ENCODE data around the gene ORAI2.
"Not testable (repeated sequence)": the region's sequence is repeated elsewhere in the genome, so short reads cannot be mapped to it uniquely, and the experiment has no call there.

ORAI2 gene

DNA sequence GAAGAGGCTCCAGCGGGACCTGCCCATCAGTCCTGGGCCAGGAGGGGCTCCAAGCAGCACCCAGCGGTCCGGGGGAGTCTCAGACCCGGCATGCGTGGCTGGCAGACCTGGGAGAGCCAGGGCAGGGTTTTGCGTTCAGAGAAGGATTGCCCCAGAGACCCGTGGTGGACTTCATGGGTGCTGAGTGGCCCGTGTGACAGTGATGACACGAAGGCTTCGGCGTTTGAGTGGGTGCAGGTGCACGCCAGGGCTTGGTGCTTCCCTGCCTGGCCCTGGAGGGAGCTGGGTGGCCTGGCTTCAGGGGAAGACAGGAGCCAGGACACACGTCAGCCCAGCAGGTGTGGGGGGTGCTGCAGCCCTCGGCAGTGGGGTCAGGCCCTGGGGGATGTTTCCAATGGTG is 13.9 kb downstream of the ORAI2 start:
- no peak for DNase-seq

DNA sequence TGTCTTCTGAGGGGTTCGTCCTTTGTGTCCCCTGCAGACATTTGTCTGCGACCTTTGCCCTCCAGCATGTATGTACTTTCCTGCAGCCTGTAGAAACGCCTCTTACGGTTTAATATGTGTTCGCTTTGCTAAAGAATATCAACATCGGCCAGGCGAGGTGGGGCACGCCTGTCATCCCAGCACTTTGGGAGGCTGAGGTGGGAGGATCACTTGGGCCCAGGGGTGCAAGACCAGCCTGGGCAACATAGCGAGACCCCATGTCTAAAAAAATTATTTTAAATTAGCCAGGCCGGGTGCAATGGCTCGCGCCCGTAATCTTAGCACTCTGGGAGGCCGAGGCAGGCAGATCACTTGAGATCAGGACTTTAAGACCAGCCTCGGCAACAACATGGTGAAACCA is 15.8 kb downstream of the ORAI2 start:
- DNase-seq: no peak

DNA sequence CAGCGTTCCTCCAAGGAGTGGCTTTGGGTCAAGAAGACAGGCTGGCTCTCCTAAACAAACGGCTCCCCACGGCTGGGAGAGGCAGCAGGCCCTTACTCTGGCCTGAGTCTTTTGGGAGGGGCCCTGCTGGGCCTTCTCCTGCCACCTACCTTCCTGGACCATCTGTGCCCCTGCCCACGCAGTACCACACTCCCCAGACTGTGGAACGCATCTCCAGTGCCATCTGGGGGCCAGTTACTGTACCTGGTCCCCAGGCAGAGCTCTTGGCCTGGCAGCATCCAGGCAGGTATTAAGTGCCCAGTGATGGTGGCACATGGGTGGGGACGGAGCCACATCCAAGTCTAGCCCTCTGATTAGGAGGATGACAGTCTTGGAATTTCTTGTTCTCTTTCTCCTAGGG is 16.9 kb downstream of the ORAI2 start:
- DNase-seq: no peak

DNA sequence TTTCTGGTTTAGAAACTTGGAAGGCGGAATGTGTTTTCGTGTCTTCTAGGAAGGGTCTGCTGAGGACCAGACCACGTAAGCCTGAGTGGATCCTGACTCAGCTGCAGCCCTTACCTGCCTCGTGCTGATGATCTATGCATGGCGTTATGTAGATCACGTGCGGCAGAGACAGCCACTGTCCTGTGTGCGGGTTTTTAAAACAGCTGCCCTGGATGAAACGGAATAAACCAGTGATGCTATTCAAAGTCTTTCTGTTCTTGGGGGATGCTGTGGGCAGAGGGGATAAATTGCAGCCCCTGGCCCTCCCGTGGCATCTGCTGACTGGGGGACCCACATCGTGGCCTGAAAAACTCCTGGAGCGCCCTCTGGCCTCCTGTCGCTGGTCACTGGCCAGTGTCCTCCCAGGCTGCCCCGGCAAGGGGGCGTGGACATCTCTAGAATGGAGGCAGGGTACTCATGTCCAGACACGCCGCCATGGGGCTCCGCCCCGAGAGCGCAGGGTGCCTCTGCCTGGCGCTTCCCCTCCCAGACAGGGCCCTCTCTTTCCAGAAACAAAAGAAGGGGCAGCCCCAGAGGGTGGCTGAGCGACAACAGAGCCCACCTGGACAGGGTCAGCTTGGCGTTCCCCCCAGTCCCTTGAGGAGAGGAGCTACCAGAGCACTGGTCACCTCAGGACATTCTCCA is 18.1 kb downstream of the ORAI2 start:
- DNase-seq: no peak

DNA sequence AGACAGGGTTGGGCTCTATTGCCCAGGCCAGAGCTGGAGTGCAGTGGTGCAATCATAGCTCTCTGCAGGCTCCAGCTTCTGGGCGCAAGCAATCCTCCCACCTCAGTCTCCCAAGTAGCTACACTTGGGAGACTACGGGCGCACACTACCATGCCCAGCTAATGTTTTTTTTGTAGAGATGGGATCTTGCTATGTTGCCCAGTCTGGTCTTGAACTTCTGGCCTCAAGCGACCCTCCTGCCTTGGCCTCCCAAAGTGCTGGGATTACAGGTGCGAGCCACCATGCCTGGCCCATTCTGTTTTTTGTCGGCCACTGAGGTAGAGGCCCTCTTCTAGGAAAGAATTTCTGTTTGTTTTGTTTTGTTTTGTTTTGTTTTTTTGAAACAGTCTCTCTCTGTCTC is 19.1 kb downstream of the ORAI2 start:
- no peak for DNase-seq

DNA sequence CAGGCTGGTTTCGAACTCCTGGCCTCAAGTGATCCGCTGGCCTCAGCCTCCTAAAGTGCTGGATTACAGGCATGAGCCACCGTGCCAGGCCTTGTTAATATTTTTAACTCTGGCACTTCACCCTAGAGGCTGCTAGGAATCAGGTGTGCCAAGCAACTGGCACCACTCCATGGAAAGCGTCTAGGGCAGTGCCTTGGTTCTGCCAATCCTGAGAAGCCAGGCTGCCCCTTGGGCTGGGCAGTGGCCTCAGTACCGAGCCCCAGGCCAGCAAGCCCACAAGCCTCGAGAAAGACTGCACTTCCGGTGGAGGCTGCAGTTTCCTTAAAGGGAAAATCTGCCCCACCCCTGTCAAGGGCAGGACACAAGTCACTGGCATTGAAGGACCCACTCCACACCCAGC is 19.9 kb downstream of the ORAI2 start:
- DNase-seq: no peak

DNA sequence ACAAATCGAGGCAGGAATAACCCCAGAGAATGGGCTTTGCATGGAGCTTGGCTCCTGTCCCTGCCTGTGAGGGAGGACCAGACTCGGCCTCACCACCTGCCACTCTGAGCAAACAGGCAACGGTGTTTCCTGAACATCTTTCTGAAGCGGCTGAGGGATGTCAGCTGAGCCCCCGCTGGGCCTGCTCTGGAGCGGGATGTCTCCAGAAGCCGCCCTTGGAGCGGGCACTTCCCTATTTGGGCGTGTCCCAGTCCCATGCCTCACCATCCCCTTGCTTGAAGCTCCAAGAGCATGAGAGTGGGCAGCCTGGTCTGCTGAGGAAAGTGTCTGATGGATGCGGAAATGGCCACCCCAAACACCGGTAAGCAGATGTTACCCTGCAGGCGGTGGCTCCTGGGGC is 21.1 kb downstream of the ORAI2 start:
- no peak for DNase-seq

DNA sequence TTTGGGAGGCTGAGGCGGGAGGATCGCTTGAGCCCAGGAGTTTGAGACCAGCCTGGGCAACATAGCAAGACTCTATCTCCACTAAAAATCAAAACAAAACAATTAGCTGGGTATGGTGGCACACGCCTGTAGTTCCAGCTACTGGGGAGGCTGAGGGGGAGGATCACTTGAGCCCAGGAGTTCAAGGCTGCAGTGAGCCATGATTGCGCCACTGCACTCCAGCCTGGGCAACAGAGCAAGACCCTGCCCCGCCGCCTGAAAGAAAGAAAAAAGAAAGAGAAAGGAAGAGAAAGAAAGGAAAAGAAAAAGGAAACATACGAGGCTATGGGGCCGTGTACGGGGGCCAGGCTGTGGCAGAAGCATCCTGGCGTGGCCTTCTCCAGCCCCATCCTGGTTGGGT is 21.6 kb downstream of the ORAI2 start:
- not testable (repeated sequence) for DNase-seq

DNA sequence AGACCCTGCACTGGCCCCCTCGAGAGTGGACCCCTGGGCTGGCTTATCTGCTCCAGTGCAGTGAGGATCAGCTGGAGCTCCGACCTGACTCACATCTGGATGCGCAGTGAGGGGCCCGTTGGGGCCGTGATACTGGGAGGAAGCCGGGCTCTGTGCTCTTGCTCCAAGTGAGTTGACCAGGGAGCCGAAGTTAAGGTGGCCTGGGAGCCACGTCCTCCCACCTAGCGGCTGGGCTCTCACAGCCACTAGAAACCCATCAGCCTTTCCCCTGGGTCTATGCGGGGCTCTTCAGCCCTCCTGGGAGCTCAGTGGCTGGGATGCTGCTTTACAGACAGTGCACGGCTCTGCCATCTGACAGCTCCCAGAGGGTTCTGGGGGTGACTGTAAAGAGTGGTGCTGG is 22.2 kb downstream of the ORAI2 start:
- DNase-seq: no peak

DNA sequence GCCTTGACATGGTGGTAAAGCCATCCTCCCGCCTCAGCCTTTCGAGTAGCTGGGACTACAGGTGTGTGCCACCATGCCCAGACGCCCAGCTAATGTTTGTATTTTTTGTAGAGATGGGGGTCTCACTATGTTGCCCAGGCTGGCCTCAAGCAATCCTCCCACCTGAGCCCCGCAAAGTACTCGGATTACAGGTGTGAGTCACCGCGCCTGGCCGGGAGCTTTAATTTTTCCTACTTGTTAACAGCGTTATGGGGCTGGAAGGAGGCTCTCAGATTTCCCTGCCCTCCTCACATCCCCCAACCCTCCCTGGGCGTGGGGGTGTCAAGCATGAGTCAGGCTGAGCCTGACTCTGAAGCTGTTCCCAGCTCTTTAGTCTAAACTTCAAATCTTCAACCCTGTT is 23.0 kb downstream of the ORAI2 start:
- DNase-seq: no peak

DNA sequence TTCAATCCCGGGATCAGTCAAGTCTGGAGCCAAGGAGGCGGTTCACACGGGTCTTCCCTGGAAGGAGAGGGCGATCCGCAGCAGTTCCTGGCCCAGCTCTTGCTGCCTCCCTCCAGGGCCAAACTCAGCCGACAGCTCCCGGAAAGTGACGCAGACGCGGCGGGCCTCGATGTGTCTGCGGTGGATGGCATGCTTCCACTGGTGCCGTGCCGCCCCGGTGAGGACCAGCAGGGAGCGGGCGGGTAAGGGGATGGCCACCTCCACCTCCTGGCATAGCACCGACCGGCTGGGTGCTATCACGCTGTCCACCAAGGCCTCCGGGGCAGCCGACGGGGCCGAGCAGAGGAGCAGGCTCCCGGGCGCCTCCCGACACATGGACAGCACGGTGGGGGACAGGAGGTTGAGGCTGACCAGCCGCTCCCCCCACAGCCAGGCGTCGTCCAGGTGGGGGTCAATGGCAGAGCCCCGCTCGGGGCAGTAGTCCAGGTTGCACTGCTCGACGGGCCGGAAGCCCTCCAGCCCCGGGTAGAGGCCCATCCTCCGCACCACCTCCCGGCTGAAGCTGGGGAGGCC is 24.1 kb downstream of the ORAI2 start:
- no peak for DNase-seq

DNA sequence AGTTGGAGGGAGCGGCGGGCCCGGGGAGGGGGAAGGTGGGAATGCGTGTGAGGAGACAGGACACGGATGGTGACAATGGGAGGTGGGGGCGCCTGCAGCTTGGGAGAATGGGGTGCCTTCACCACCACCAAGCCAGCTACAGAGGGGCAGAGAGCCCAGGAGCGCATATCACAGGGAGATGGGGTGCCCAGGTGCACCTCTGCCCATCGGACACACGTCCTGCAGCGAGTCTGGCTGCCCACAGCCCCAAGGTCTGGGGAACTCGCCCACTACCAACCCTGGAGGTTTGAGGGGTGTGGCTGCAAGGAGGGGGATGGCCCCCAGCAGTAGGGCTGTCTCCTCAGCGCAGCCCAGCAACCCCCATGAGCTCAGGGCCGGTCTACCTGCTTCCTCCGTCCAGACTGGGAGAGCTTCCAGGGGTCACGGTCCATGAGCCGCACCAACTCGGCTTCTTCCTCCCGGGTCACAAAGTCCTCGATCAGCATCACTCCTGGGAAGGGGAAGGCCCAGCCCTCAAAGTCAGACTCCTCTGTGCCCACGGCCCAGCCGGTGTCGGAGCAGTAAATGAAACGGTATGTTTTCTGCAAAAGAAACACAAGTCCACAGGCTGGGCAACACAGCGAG is 26.0 kb downstream of the ORAI2 start:
- DNase-seq: no peak

DNA sequence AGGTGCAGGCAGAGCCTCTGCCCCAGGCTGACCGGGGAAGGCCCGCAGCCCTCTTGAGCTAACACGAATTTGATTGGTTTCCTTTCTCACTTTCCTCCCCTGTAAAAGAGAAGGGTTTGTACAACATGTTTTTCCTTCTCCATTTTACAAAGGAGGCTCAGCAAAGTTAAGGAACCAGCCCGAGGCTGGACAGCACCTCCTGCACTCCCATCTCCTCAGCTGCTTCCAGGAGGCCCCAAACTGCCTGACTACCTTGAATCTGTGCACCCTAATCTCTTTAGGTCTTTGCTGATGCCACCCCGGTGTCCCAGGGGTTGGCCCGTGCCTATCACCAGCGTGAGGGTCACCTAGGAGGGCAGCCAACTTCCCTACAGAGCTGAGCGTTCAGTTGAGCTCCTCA is 27.1 kb downstream of the ORAI2 start:
- DNase-seq: no peak

DNA sequence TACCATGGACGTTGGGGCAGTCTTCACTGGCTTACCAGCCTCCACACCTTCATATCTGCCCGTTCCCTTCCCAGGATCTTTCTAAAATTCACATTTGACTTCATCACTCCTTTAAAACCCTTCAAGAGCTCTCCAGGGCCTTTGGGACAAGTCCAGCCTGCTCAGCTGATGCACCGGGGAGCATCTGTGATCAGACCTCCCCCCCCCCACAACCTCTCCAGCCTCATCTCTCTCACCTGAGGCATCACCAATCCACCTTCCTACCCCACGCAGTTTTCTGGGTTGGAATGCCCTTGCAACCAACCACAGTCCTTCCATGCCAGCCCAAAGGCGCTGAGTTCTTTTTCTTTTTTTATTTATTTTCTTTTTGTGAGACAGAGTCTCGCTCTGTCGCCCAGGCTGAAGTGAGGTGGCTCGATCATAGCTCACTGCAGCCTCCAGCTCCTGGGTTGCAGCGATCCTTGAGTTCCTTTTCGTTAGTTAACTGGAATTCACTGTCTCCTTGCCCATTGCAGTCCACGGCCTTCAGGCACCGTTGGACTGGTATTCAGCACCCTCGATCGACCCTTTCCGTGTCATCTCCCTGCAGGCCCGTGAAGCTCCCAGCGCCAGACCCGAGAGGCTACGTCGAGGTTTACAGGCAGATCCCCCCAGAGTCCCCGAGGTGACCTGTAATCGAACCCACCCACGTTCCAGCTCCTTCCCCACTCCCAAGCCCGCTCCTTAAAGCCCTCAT is 30.6 kb downstream of the ORAI2 start:
- DNase-seq: no peak

DNA sequence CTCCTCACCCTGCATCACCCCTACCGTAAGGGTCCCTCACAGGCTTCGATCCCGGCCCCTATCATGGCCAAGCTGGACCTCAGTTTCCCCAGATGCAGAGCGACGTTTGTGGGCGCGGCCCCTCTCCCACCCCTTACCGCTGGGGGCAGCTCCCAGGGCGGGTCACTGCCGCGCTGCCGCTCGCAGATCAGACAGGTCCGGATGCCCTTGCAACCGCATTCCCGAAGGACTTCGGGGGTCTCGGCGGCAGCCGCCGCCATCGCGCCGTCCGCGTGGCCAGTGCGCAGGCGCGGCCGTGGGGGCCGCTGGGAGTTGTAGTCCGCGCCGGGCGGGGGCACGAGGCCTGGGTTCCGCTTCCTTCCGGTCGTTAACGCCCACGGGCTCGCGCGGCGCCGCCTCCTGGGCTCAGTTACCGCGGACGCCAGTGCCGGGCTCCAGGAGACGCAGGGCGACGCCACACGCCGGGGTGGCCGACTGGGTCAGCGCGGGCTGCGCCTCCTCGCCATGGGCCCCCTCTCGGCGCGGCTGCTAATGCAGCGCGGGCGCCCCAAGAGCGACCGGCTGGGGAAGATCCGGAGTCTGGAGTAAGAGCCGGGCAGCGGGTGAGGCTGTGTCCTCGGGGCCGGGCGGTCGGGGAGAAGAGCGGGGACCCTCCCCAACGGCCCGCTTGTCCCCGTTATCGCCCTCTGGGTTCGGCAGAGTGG is 31.4 kb downstream of the ORAI2 start, which contains the start of the genes ALKBH4 and LRWD1:
TSS of gene ALKBH4 (minus strand) at position 287 of the 704 bp plus-strand sequence. CDS start at position 260, 27 bp downstream.
TSS of gene LRWD1 (plus strand) at position 408 of the 704 bp plus-strand sequence. CDS start at position 505, 97 bp downstream.
- DNase-seq: peak; percentile 85 to 88

DNA sequence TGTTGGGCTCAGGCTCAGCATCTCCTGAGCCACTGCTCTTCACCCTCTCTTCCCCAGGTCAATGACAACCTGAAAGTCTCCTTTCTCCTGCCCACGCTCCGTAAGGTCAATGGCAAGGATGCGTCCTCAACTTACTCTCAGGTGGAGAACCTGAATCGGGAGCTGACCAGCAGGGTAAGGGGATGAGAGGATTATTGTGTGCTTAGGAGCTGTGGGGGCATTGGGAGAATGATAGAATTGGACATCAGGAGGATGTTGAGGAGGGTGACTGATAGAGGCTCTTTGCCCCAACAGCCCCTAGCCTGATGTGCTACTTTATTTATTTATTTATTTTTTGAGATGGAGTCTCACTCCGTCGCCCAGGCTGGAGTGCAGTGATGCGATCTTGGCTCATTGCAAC is 32.7 kb downstream of the ORAI2 start:
- DNase-seq: no peak

DNA sequence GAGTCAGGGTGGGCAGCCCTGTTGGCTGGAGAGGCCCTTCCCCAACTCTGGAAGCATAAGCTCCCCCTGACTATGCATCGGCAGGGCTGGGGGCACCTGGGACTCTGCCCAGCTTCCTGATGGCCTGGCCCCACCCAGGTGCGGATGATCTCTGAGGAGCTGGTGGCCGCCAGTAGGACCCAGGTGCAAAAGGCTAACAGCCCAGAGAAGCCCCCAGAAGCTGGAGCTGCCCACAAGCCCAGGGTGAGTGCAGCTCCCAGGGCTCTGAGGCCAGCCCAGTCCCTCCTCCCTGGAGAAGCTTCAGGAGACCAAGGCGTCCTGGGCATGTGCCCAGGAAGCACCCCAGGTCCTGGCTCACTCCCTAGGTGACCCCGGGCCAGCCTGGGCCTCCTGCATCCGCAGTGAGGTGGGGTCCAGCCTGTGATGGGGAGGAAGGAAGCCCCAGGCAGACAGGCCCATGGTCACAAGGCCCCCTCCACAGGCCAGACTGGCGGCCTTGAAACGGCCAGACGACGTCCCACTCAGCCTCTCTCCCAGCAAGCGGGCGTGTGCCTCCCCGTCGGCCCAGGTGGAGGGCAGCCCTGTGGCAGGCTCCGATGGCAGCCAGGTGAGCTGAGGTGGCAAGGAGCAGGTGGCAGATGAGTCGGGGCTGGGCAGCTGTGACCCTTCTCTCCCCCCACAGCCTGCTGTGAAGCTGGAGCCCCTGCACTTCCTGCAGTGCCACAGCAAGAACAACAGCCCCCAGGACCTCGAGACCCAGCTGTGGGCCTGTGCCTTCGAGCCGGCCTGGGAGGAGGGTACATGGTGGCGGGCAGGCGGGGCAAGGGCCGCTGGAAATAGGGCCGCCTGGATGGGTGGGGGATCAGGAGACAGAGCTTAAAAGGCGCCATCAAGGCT is 34.5 kb downstream of the ORAI2 start:
- no peak for DNase-seq

DNA sequence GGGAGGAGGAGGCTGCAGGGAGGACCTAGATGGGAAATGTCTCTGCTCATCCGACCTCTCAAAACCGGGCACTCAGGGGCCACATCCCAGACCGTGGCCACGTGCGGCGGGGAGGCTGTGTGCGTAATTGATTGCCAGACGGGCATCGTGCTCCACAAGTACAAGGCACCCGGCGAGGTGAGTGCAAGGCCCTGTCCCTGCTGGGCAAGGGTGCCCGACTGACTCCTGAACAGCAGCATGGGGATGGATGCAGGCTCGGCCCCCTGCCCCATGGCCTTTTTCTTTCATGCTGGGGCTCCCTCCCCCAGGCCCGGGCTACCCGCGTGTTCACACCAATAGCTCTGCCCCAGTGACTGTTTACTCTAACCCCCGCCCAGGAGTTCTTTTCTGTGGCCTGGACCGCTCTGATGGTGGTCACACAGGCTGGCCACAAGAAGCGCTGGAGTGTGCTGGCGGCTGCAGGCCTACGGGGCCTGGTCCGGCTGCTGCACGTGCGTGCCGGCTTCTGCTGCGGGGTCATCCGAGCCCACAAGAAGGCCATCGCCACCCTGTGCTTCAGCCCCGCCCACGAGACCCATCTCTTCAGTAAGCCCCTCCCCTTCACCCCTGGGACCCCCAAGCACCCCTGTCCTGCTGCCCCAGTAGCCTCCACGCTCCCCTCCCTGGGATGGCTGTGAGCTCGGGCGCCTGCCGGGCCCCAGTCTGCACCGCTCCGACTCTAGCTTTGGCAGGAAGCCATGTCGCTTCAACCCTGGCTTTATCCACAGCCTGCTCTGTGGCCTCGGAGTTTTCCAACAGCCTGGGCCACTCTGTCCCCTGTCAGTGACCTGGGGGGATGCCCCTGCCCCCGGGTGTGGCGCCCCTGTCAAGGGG is 35.3 kb downstream of the ORAI2 start:
- DNase-seq: no peak

DNA sequence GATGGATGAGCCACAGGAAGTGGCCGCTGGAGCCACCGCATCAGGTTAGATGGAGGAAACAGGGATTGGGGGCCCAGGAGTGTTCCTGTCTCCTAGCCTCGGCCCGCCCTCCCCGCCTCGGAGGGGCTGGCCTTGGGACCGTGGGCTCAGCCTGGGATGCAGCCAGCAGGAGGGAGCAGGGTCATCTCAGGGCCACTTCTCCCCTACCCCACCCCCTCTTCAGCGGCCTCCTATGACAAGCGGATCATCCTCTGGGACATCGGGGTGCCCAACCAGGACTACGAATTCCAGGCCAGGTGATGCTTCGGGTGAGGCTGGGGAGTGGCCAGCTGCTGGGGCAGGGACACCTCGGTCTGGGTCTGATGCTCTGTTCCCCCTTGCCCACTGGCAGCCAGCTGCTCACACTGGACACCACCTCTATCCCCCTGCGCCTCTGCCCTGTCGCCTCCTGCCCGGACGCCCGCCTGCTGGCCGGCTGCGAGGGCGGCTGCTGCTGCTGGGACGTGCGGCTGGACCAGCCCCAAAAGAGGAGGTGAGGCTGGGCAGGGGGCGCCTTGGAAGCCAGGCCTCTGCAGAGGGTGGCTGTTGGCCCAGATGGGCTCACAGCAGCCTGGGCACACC is 36.1 kb downstream of the ORAI2 start:
- no peak for DNase-seq
